Activated CD8-positive, alpha-beta memory T cell treated with anti-CD3 and anti-CD28 coated beads, Interleukin-2, amount 50 U/mL, for 1 hour (primary cell): ENCODE results near the gene LEMD3.

Experiments
- DNase-seq: peaks from one replicate; pipeline ENCODE4 v3.0.0-alpha.2; 2020; ENCODE audit errors: extremely low read depth

The LEMD3 gene

GRCh38 chr12:65208125-65208524 is 38.7 kb downstream of the LEMD3 start:
- DNase-seq = no peak

- no peak for DNase-seq
Measured at GRCh38 chr12:65208964-65209654, 39.7 kb downstream of the LEMD3 start.

- no peak for DNase-seq
Measured at GRCh38 chr12:65209655-65210043, 40.3 kb downstream of the LEMD3 start.

- no peak for DNase-seq
Measured at GRCh38 chr12:65217086-65217485, 47.7 kb downstream of the LEMD3 start.

GRCh38 chr12:65220761-65221160 is 51.4 kb downstream of the LEMD3 start:
- no peak for DNase-seq

- no peak for DNase-seq
Measured at GRCh38 chr12:65229441-65229840, 60.1 kb downstream of the LEMD3 start.

- no peak for DNase-seq
Measured at GRCh38 chr12:65232476-65233077, 63.2 kb downstream of the LEMD3 start.

GRCh38 chr12:65237153-65237552 is 67.8 kb downstream of the LEMD3 start:
- DNase-seq = no peak

- no peak for DNase-seq
Measured at GRCh38 chr12:65238609-65239008, 69.2 kb downstream of the LEMD3 start.

GRCh38 chr12:65248656-65249633 is 79.6 kb downstream of the LEMD3 start:
- DNase-seq = no peak

GRCh38 chr12:65252515-65252914 is 83.1 kb downstream of the LEMD3 start:
- DNase-seq = no peak

- no peak for DNase-seq
Measured at GRCh38 chr12:65257986-65258385, 88.6 kb downstream of the LEMD3 start.

- DNase-seq = no peak
Measured at GRCh38 chr12:65259501-65259900, 90.1 kb downstream of the LEMD3 start.

GRCh38 chr12:65263777-65264176 is 94.4 kb downstream of the LEMD3 start:
- no peak for DNase-seq

- no peak for DNase-seq
Measured at GRCh38 chr12:65266408-65266807, 97.0 kb downstream of the LEMD3 start.

GRCh38 chr12:65269603-65270002 is 100.2 kb downstream of the LEMD3 start:
- no peak for DNase-seq

- DNase-seq = no peak
Measured at GRCh38 chr12:65274602-65275272, 105.4 kb downstream of the LEMD3 start.

- DNase-seq = no peak
Measured at GRCh38 chr12:65275627-65276026, 106.2 kb downstream of the LEMD3 start.

GRCh38 chr12:65276916-65277530 is 107.6 kb downstream of the LEMD3 start:
- DNase-seq = no peak

GRCh38 chr12:65277994-65278575 is 108.7 kb downstream of the LEMD3 start:
- no peak for DNase-seq
